GM21786 (cell line): Measurements from ENCODE around the gene MICALL2.
"Not testable (repeated sequence)": the region's sequence is repeated elsewhere in the genome, so short reads cannot be mapped to it uniquely, and the experiment has no call there.

Experiments
- ATAC-seq: cut with Tn5 transposase; IDR thresholded peaks from one replicate; pipeline ENCODE4 v1.9.1; 2021; ENCODE audit not compliant: unreplicated experiment

Gene MICALL2

GRCh38 chr7:1449951-1450350 lies 9.3 kb downstream of the MICALL2 start:
- no peak for ATAC-seq

GRCh38 chr7:1449501-1449900 lies 9.8 kb downstream of the MICALL2 start:
- ATAC-seq: no peak

DNA sequence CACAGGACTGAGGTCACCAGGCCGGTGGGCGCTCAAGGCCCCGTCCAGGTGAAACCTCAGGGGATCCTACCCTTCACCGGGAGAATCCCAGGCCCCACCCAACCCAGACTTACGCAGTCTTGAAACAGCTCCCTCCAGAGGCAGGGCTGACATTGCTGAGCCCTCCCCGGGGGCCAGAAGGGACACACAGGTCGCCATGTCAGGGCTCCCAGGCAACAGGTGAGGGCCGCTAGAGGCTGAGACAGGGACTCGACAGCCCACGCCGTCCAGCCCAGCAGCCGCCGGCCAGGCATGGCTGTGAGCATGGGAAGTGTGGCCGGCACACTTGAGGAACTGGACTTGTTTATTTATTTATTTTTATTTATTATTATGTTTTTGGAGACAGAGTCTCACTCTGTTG lies 10.3 kb downstream of the MICALL2 start:
- no peak for ATAC-seq

- no peak for ATAC-seq
Measured at GRCh38 chr7:1447551-1448244, 11.6 kb downstream of the MICALL2 start.

DNA sequence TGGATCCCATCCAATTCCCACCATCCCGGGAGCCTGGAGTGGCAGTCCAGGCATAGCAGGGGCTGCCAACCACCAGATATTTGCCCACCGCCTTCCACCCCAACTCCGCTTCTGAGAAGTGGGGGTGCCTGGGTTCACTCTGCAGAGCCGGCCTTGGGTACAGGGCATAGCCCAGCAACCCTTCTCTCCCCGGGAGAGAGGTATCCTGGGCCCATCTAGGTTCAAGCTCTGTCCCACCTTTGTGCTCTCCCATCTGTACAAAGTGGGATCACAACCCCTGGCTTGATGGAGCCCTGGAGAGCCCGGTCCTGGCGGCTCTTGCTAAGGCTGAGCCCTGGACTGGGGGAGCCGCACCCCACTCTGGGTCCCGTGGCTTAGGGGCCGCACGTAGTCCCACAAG lies 12.2 kb downstream of the MICALL2 start:
- ATAC-seq: no peak

GRCh38 chr7:1446620-1447032 lies 12.6 kb downstream of the MICALL2 start:
- no peak for ATAC-seq

DNA sequence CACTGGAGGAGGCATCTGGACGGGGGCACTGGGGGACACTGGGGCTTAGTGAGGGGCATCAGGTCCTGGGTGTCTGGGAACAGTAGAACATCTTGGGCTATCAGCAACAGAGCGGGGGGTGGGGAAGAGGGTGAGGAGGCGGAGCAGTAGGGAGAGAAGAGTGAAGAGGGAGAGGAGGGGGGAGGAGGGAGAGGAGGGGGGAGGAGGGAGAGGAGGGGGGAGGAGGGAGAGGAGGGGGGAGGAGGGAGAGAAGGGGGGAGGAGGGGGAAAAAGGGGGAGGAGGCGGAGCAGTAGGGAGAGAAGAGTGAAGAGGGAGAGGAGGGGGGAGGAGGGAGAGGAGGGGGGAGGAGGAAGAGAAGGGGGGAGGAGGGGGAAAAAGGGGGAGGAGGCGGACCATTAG lies 13.2 kb downstream of the MICALL2 start:
- ATAC-seq: not testable (repeated sequence)

- no peak for ATAC-seq
Measured at GRCh38 chr7:1445341-1445740, 13.9 kb downstream of the MICALL2 start.

DNA sequence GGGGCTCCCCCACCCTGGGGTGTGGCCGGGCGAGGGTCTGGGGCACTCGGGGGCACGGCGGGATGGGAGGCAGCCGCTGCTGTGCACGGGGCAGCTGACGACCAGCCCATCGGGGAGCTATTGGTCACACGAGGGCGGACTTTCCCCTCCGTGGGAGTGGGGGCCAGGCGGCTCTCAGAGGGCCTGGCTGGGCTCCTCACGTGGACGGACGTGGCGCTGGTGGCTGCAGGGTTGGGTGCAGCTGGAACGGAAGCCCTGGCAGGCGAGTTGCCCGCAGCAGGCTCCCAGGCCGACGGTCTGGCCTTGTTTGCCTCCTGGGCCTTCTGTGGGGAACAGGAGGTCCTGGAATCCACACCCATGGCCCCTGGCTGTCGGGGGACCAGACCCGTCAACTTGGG lies 14.3 kb downstream of the MICALL2 start:
- no peak for ATAC-seq

DNA sequence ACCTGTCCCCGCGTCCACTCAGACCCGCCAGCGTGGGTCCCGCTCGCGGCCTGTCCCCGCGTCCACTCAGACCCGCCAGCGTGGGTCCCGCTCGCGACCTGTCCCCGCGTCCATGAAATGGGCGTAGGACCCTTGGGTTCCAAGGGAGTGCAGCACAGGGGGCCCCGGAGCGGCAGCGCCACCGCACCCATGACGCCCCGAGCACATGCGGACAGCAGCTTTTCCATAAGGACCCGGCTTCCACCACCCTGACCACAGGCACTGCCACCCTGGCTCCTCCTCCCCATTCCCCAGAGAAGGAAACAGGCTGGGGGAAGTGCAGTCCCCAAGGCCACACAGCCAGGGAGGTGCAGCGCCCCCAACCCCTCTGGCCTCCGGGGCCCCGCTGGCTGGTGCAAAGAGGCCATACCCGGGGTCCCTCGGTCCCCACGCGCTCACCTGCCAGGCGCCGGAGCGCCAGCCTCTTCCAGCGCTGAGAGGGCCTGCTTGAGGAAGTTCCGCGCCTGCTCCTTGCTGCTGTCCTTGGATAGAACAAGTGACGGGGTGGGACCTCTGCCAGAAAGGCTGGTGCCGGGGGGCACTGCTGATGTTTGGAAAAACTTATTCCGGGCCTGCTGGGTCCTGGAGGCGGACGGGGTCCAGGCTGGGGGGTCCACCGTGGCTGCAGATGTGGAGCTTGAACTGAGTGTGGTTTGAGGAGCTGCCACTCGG lies 14.9 kb downstream of the MICALL2 start:
- ATAC-seq: no peak

DNA sequence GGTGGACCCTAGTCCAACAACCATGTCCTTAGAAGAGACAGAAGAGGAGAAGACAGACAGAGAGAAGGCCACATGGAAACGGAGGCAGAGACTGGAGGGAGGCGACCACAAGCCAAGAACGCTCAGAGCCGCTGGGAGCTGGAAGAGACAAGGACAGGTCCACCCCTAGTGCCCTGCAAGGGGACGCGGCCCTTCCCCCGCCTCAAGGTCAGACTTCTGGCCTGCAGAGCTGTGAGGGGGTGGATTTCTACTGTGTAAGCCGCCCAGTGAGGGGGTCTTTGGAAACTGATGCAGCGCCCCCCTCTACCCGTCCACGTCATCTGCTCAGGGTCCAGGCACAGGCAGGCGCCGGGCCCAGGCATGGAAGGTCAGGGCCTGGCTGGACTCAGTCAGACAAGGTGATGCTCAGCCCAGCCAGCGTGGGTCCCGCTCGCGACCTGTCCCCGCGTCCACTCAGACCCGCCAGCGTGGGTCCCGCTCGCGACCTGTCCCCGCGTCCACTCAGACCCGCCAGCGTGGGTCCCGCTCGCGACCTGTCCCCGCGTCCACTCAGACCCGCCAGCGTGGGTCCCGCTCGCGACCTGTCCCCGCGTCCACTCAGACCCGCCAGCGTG lies 15.6 kb downstream of the MICALL2 start:
- not testable (repeated sequence) for ATAC-seq

GRCh38 chr7:1442355-1443124 lies 16.7 kb downstream of the MICALL2 start:
- ATAC-seq: no peak

DNA sequence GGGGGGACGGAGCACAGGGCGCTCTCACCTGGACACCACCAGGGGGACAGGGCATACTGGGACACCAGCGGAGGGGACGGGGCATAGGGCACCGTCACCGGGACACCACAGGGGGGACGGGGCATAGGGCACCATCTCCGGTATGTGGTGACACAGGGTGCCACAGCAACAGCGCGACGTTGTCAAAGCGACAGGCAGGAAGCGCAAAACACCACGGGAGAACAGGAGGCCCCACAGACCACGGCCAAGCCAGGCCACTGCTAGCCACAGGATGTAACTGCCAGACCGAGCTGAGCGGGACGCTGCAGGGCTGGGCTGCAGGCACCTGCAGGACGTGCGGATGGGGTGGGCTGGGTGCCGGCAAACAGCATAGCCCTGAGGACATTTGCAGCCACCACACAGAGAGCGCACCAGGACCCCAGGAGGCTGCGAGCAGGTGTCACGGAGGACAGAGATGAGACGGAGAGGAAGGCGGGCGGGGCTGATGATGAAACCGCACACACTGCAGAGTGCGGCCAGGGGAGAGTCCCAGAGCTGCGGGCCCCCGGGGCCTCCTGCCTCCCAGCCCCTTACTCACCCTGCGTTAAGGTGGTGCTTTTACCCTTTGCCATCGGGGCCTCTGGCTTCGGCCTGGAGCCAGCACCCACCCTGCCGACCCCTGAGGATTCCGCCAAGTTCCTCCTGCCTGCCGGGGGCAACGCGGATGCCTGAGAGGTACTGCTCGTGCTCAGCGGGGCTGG lies 17.5 kb downstream of the MICALL2 start:
- ATAC-seq: no peak

- no peak for ATAC-seq
Measured at GRCh38 chr7:1440620-1441019, 18.6 kb downstream of the MICALL2 start.

GRCh38 chr7:1439373-1440363 lies 19.6 kb downstream of the MICALL2 start:
- no peak for ATAC-seq

GRCh38 chr7:1438821-1439220 lies 20.4 kb downstream of the MICALL2 start:
- no peak for ATAC-seq

GRCh38 chr7:1438208-1438607 lies 21.1 kb downstream of the MICALL2 start:
- no peak for ATAC-seq

- ATAC-seq: no peak
Measured at GRCh38 chr7:1437155-1437880, 22.0 kb downstream of the MICALL2 start.

DNA sequence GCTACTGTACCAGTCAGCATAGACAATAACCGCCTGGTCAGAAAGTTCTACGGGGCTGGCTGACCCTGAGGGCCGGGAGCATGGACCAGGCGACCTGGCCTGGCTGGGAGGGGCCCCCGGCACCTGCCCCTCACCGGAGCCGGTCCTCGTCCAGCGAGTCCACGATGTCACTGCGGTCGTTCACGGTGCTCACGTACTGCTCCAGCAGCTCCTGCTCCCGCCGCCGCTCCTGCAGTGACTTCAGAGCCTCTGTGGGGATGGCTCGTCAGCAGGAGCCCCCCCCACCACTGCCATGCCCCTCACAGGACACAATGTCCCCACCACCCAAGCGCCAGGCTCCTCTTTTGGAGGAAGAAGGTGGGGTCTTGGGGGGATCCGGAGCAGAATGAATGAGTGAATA lies 22.7 kb downstream of the MICALL2 start:
- no peak for ATAC-seq
